GM21528 (cell line): ENCODE results near the gene PRSS27.
A peak's percentile ranks its signal among the peaks of the same experiment; 100 is the strongest.
"Not testable (repeated sequence)": the region's sequence is repeated elsewhere in the genome, so short reads cannot be mapped to it uniquely, and the experiment has no call there.

ENCODE experiments used
- ATAC-seq: cut with Tn5 transposase; IDR thresholded peaks from one replicate; pipeline ENCODE4 v1.9.1; 2021; ENCODE audit warnings: mild to moderate bottlenecking, moderate library complexity; ENCODE audit not compliant: unreplicated experiment, low FRiP score

The PRSS27 gene

GRCh38 chr16:2734844-2735515 is 15.0 kb upstream of the PRSS27 start:
- no peak for ATAC-seq

- no peak for ATAC-seq
These were observed 8.0 kb upstream of the PRSS27 start for GRCh38 chr16:2728034-2728433.

GRCh38 chr16:2726923-2727322 is 6.9 kb upstream of the PRSS27 start:
- ATAC-seq = no peak

GRCh38 chr16:2724816-2725348 is 4.9 kb upstream of the PRSS27 start:
- ATAC-seq = no peak

GRCh38 chr16:2724088-2724676 is 4.2 kb upstream of the PRSS27 start:
- ATAC-seq = no peak

GRCh38 chr16:2721634-2722173 is 1.7 kb upstream of the PRSS27 start:
- not testable (repeated sequence) for ATAC-seq

- peak; percentile 66 for ATAC-seq
These were observed 952 bp upstream of the PRSS27 start for GRCh38 chr16:2720719-2721633.

- no peak for ATAC-seq
These were observed 528 bp downstream of the PRSS27 start for GRCh38 chr16:2719328-2720063.

GRCh38 chr16:2717383-2718263 is 2.4 kb downstream of the PRSS27 start:
- ATAC-seq = no peak

GRCh38 chr16:2716948-2717347 is 3.1 kb downstream of the PRSS27 start:
- ATAC-seq = no peak

- no peak for ATAC-seq
These were observed 3.8 kb downstream of the PRSS27 start for GRCh38 chr16:2715966-2716885.

GRCh38 chr16:2715519-2715918 is 4.5 kb downstream of the PRSS27 start:
- ATAC-seq = no peak

- no peak for ATAC-seq
These were observed 5.0 kb downstream of the PRSS27 start for GRCh38 chr16:2715064-2715463.

GRCh38 chr16:2713985-2714774 is 5.8 kb downstream of the PRSS27 start:
- no peak for ATAC-seq

GRCh38 chr16:2713523-2713922 is 6.5 kb downstream of the PRSS27 start:
- ATAC-seq = no peak

- ATAC-seq = no peak
These were observed 7.5 kb downstream of the PRSS27 start for GRCh38 chr16:2712546-2712945.

- ATAC-seq = no peak
These were observed 8.0 kb downstream of the PRSS27 start for GRCh38 chr16:2712063-2712441.
